ENCODE data around the gene SLU7. TPM values are rescaled to one million over a fixed set of nuclear protein-coding genes. Genes with fewer than 3 reads are reported as not detected.

Gene SLU7
- total RNA-seq, 4 donors from 2014 or later = 48.1 to 118 (median 83.8) TPM

GRCh38 chr5:160382346-160382745, 36.5 kb downstream of the SLU7 start:
- DNase-seq (ENCODE audit: low spot score in 2 of 2) = no peak
- no peak overlapping the region for H3K4me3 ChIP-seq
- no peak overlapping the region for H3K27ac ChIP-seq
- peaks cover 4% of the 10 kb centered on the region for H3K4me1 ChIP-seq
- WGBS = 18% methylated on average over 3 of the region's 3 CpGs
- H3K9me3 ChIP-seq = peaks cover under 1% of the 10 kb centered on the region
- H3K27me3 ChIP-seq = no peaks in the 10 kb centered on the region
- H3K36me3 ChIP-seq = no peaks in the 10 kb centered on the region
- TF ChIP-seq CTCF (IDR thresholded peaks at IDR 0.05) = no peak
- TF ChIP-seq EP300 (IDR thresholded peaks at IDR 0.05) = no peak
- no peak for TF ChIP-seq POLR2AphosphoS5 (IDR thresholded peaks at IDR 0.05)
- TF ChIP-seq POLR2A (IDR thresholded peaks at IDR 0.05) = no peak

- TF ChIP-seq CTCF (IDR thresholded peaks at IDR 0.05) = no peak
- TF ChIP-seq EP300 (IDR thresholded peaks at IDR 0.05) = no peak
- H3K4me3 ChIP-seq = no peak overlapping the region
- no peak for DNase-seq (ENCODE audit: low spot score in 2 of 2)
- 68% methylated on average over 2 of the region's 2 CpGs for WGBS
- no peak overlapping the region for H3K27ac ChIP-seq
- no peaks in the 10 kb centered on the region for H3K36me3 ChIP-seq
- H3K27me3 ChIP-seq = no peaks in the 10 kb centered on the region
- H3K4me1 ChIP-seq = peaks cover 4% of the 10 kb centered on the region
- H3K9me3 ChIP-seq = no peaks in the 10 kb centered on the region
Measured at GRCh38 chr5:160380041-160380440, 38.8 kb downstream of the SLU7 start.

- Histone ChIP-seq H3K36me3 (no peaks in the 10 kb centered on the region), H3K9me3 (no peaks in the 10 kb centered on the region), H3K27me3 (no peaks in the 10 kb centered on the region), H3K4me1 (peaks cover 4% of the 10 kb centered on the region), H3K4me3 (no peak overlapping the region), H3K27ac (no peak overlapping the region)
- TF ChIP-seq EP300 (IDR thresholded peaks at IDR 0.05) (no peak), CTCF (IDR thresholded peaks at IDR 0.05) (no peak), POLR2AphosphoS5 (IDR thresholded peaks at IDR 0.05) (no peak), POLR2A (IDR thresholded peaks at IDR 0.05) (no peak)
- 37% methylated on average over 4 of the region's 4 CpGs for WGBS
- no peak for DNase-seq (ENCODE audit: low spot score in 2 of 2)
Measured at GRCh38 chr5:160379511-160379910, 39.4 kb downstream of the SLU7 start.

- no peak overlapping the region for H3K4me3 ChIP-seq
- 76% methylated on average over 2 of the region's 2 CpGs for WGBS
- H3K9me3 ChIP-seq = no peaks in the 10 kb centered on the region
- DNase-seq (ENCODE audit: low spot score in 2 of 2) = no peak
- peaks cover 4% of the 10 kb centered on the region for H3K4me1 ChIP-seq
- no peak overlapping the region for H3K27ac ChIP-seq
- TF ChIP-seq POLR2AphosphoS5 (IDR thresholded peaks at IDR 0.05) = no peak
- TF ChIP-seq POLR2A (IDR thresholded peaks at IDR 0.05) = no peak
- TF ChIP-seq CTCF (IDR thresholded peaks at IDR 0.05) = no peak
- no peak for TF ChIP-seq EP300 (IDR thresholded peaks at IDR 0.05)
- no peaks in the 10 kb centered on the region for H3K27me3 ChIP-seq
- H3K36me3 ChIP-seq = no peaks in the 10 kb centered on the region
Measured at GRCh38 chr5:160378330-160378729, 40.6 kb downstream of the SLU7 start.

GRCh38 chr5:160377651-160378050, 41.2 kb downstream of the SLU7 start:
- Histone ChIP-seq H3K27ac (no peak overlapping the region), H3K4me3 (no peak overlapping the region), H3K9me3 (no peaks in the 10 kb centered on the region), H3K4me1 (peaks cover 4% of the 10 kb centered on the region), H3K27me3 (no peaks in the 10 kb centered on the region), H3K36me3 (no peaks in the 10 kb centered on the region)
- no peak for DNase-seq (ENCODE audit: low spot score in 2 of 2)
- TF ChIP-seq EP300 (IDR thresholded peaks at IDR 0.05) = no peak
- no peak for TF ChIP-seq POLR2A (IDR thresholded peaks at IDR 0.05)
- TF ChIP-seq POLR2AphosphoS5 (IDR thresholded peaks at IDR 0.05) = no peak
- no peak for TF ChIP-seq CTCF (IDR thresholded peaks at IDR 0.05)
- WGBS = 76% methylated on average over 5 of the region's 5 CpGs

All from suprapubic skin (tissue), 4 donors.